Neural progenitor cell (in vitro differentiated cells): ENCODE data around the gene DCTN3. TPM values are rescaled to one million over a fixed set of nuclear protein-coding genes. Genes with fewer than 3 reads are reported as not detected.

Source experiments
- DNase-seq: peaks from one replicate; pipeline ENCODE4 v3.0.0-alpha.2; 2016; ENCODE audit warnings: low spot score
- H2AFZ ChIP-seq: fragments of 200-600 bp; sonication (generic); replicated peaks from 2 replicates; pipeline ENCODE4 v1.6.1; 2016; ENCODE audit warnings: antibody characterized with exemption
- H3F3A ChIP-seq: fragments of 200-600 bp; sonication (generic); 2 replicates; pipeline ENCODE4 v1.6.1; 2016; ENCODE audit warnings: antibody characterized with exemption, low read depth
- H3K27ac ChIP-seq: fragments of 200-600 bp; sonication (generic); 2 replicates; pipeline ENCODE4 v1.5.1; 2016; ENCODE audit warnings: mild to moderate bottlenecking
- H3K27me3 ChIP-seq: fragments of 200-600 bp; sonication (generic); 2 replicates; pipeline ENCODE4 v1.6.1; 2016; ENCODE audit warnings: mild to moderate bottlenecking, moderate library complexity
- H3K36me3 ChIP-seq: fragments of 200-600 bp; sonication (generic); 2 replicates; pipeline ENCODE4 v1.5.1; 2016
- H3K4me1 ChIP-seq: fragments of 200-600 bp; sonication (generic); 2 replicates; pipeline ENCODE4 v1.6.1; 2016; ENCODE audit warnings: mixed run types
- H3K4me2 ChIP-seq: fragments of 200-600 bp; sonication (generic); 2 replicates; pipeline ENCODE4 v1.6.1; 2016
- H3K4me3 ChIP-seq: fragments of 200-600 bp; sonication (generic); 2 replicates; pipeline ENCODE4 v1.5.1; 2016
- H3K79me2 ChIP-seq: fragments of 200-600 bp; sonication (generic); 2 replicates; pipeline ENCODE4 v1.6.1; 2016; ENCODE audit warnings: low read depth
- H3K9ac ChIP-seq: fragments of 200-600 bp; sonication (generic); 2 replicates; pipeline ENCODE4 v1.6.1; 2016
- H3K9me3 ChIP-seq: fragments of 200-600 bp; sonication (generic); 2 replicates; pipeline ENCODE4 v1.5.1; 2016; ENCODE audit warnings: low read depth
- H4K20me1 ChIP-seq: fragments of 200-600 bp; sonication (generic); 2 replicates; pipeline ENCODE4 v1.6.1; 2016; ENCODE audit warnings: low read depth
- H3K27ac Mint-ChIP-seq: 3 replicates; pipeline ENCODE4 v1.8.0; 2021; ENCODE audit warnings: mixed read lengths
- H3K27me3 Mint-ChIP-seq: 2 replicates; pipeline ENCODE4 v1.8.0; 2022; ENCODE audit warnings: low read depth, mild to moderate bottlenecking, inconsistent platforms, moderate library complexity, mixed read lengths; ENCODE audit not compliant: insufficient read depth
- H3K36me3 Mint-ChIP-seq: 3 replicates; pipeline ENCODE4 v1.8.0; 2021; ENCODE audit warnings: mixed read lengths
- H3K4me1 Mint-ChIP-seq: 3 replicates; pipeline ENCODE4 v1.8.0; 2021; ENCODE audit warnings: mixed read lengths
- H3K4me3 Mint-ChIP-seq: 3 replicates; pipeline ENCODE4 v1.8.0; 2021; ENCODE audit warnings: mild to moderate bottlenecking, moderate library complexity, mixed read lengths
- H3K9me3 Mint-ChIP-seq: 3 replicates; pipeline ENCODE4 v1.8.0; 2020; ENCODE audit warnings: mixed read lengths
- CTCF ChIP-seq: fragments of 200-600 bp; sonication (generic); IDR thresholded peaks from 2 replicates; pipeline ENCODE4 v1.5.1; 2017; ENCODE audit warnings: antibody characterized with exemption, mild to moderate bottlenecking
- EZH2 ChIP-seq: fragments of 200-600 bp; sonication (generic); IDR thresholded peaks from 2 replicates; pipeline ENCODE4 v1.6.1; 2017; ENCODE audit warnings: antibody characterized with exemption, mild to moderate bottlenecking, moderate library complexity
- EZH2phosphoT487 ChIP-seq: fragments of 200-600 bp; sonication (generic); IDR thresholded peaks from 2 replicates; pipeline ENCODE4 v1.6.1; 2017; ENCODE audit warnings: antibody characterized with exemption
- total RNA-seq: library from RNA; depleted of rRNA; stranded (reverse); fragments of >200 nt; gene quantifications from 2 replicates; pipeline ENCODE4 v1.2.3, GENCODE V29; 2015; ENCODE audit warnings: low replicate concordance

DCTN3 gene
- total RNA-seq, 1 donor from 2014 or later = 45.6 TPM

DNA sequence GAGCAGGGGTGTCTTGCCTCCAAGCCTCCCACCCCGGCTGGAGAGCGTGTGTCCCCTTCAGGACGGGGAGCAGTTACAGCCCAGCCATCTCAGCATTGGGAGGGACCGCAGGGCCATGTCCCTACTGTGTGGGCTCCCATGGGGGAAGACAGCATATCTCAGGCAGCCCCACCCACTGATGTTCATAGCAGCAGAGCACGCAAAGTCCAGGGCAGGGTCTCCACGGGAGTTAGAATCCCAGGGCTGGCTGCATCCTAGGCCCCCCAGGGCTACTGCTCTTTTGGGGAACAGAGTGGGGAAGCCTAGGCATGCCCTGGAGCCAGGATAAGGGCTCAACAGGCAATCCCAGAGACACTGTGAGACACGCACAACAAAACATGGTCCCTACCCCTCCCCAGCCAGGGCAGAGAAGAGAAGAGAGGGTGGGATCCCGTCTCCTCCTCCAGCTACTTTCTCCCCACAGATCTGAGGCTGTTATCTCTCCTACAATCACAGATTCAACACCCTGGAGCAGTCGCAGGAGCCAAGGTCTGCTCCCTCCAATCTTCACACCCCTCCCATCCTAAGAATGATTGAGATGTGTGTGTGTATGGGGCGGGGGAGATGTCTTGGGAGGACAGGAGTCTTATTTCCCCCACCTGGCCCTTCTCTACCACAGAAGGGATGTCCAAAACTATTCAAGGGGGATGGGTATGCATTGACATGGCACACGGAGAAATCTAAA, 34.2 kb downstream of the DCTN3 start:
- no peak for DNase-seq
- peaks cover 5% of the 10 kb centered on the region for H3K79me2 ChIP-seq
- peak overlapping the region; percentile 34 for H3K4me2 ChIP-seq
- Mint-ChIP-seq H3K9me3 (no peaks in the 10 kb centered on the region), H3K4me1 (peaks cover 80% of the 10 kb centered on the region), H3K36me3 (no peaks in the 10 kb centered on the region), H3K27ac (peak overlapping the region; percentile 75), H3K27me3 (peaks cover 10% of the 10 kb centered on the region), H3K4me3 (peak overlapping the region; percentile 92)
- no peak overlapping the region for H3K27ac ChIP-seq
- H3K4me3 ChIP-seq = no peak overlapping the region
- TF ChIP-seq EZH2phosphoT487 (no peak), CTCF (no peak), EZH2 (no peak)
- no peaks in the 10 kb centered on the region for H3K9me3 ChIP-seq
- H2AFZ ChIP-seq = no peak overlapping the region
- no peaks in the 10 kb centered on the region for H3K36me3 ChIP-seq
- H3K9ac ChIP-seq = no peak overlapping the region
- H3K27me3 ChIP-seq = peaks cover 87% of the 10 kb centered on the region
- peaks cover 27% of the 10 kb centered on the region for H3F3A ChIP-seq
- peaks cover 48% of the 10 kb centered on the region for H3K4me1 ChIP-seq
- H4K20me1 ChIP-seq = peaks cover 48% of the 10 kb centered on the region

- DNase-seq = no peak
- Mint-ChIP-seq H3K4me1 (peaks cover 84% of the 10 kb centered on the region), H3K27ac (no peak overlapping the region), H3K36me3 (no peaks in the 10 kb centered on the region), H3K27me3 (peaks cover 5% of the 10 kb centered on the region), H3K9me3 (no peaks in the 10 kb centered on the region), H3K4me3 (no peak overlapping the region)
- H4K20me1 ChIP-seq = peaks cover 44% of the 10 kb centered on the region
- H3K36me3 ChIP-seq = no peaks in the 10 kb centered on the region
- H3K4me3 ChIP-seq = no peak overlapping the region
- TF ChIP-seq EZH2phosphoT487 = no peak
- TF ChIP-seq CTCF = no peak
- TF ChIP-seq EZH2 = no peak
- no peak overlapping the region for H3K27ac ChIP-seq
- peaks cover 5% of the 10 kb centered on the region for H3K79me2 ChIP-seq
- H3F3A ChIP-seq = peaks cover 27% of the 10 kb centered on the region
- no peak overlapping the region for H3K4me2 ChIP-seq
- H3K27me3 ChIP-seq = peaks cover 75% of the 10 kb centered on the region
- H2AFZ ChIP-seq = no peak overlapping the region
- H3K9ac ChIP-seq = no peak overlapping the region
- H3K9me3 ChIP-seq = no peaks in the 10 kb centered on the region
- H3K4me1 ChIP-seq = peaks cover 48% of the 10 kb centered on the region
Measured at GRCh38 chr9:34584970-34585369, 35.3 kb downstream of the DCTN3 start.

DNA sequence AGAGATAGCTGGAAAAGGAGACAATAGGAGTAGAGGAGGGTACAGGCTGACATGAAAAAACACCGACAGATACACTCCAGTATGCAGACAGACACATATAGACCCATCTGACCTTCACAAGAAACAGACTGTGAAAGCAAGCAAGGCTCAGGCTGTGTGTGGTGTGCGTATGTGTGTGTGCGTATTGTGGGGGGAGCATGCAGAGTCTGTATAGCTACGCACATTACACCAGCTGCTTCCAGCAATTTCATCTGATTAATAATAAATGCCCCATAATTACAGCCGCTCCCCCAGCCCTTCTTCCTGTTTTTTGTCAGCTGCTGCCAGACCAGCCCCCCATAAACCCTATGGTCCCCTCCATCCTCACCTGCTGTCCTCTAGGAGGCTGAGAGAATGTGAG, 37.5 kb downstream of the DCTN3 start:
- no peaks in the 10 kb centered on the region for H3K79me2 ChIP-seq
- peak overlapping the region; percentile 77 for H3K27ac Mint-ChIP-seq
- peaks cover 2% of the 10 kb centered on the region for H3K27me3 Mint-ChIP-seq
- H4K20me1 ChIP-seq = peaks cover 38% of the 10 kb centered on the region
- no peak overlapping the region for H2AFZ ChIP-seq
- no peak for DNase-seq
- peak overlapping the region; percentile 46 for H3K4me3 Mint-ChIP-seq
- no peaks in the 10 kb centered on the region for H3K36me3 Mint-ChIP-seq
- H3K9me3 Mint-ChIP-seq = no peaks in the 10 kb centered on the region
- H3K4me3 ChIP-seq = no peak overlapping the region
- no peaks in the 10 kb centered on the region for H3K9me3 ChIP-seq
- H3K9ac ChIP-seq = no peak overlapping the region
- H3K27me3 ChIP-seq = peaks cover 53% of the 10 kb centered on the region
- H3K4me2 ChIP-seq = no peak overlapping the region
- peaks cover 88% of the 10 kb centered on the region for H3K4me1 Mint-ChIP-seq
- TF ChIP-seq CTCF = no peak
- no peak for TF ChIP-seq EZH2
- TF ChIP-seq EZH2phosphoT487 = no peak
- H3K27ac ChIP-seq = no peak overlapping the region
- H3K36me3 ChIP-seq = no peaks in the 10 kb centered on the region
- H3K4me1 ChIP-seq = peaks cover 58% of the 10 kb centered on the region
- H3F3A ChIP-seq = peaks cover 41% of the 10 kb centered on the region
